HepG2 (cell line): ENCODE data around the gene ZFAND2B. TPM values are rescaled to one million over a fixed set of nuclear protein-coding genes. Genes with fewer than 3 reads are reported as not detected.

Source experiments
- ATF1 ChIP-seq: IDR thresholded peaks from 2 replicates; pipeline ENCODE4 v1.6.1; 2016; ENCODE audit warnings: mild to moderate bottlenecking, control low read depth
- ATF7 ChIP-seq, 2 experiments: fragments of 450-650 bp in 1 of 2; sonication (generic) in 1 of 2; formaldehyde crosslinking in 1 of 2; IDR thresholded peaks; 2 replicates each; pipeline versions ENCODE4 v1.4.0 to v1.6.1; 2016 to 2020; ENCODE audit warnings: antibody characterized with exemption in 1 of 2, mild to moderate bottlenecking in 1 of 2, missing genetic modification reagents in 1 of 2
- ATM ChIP-seq: fragments of 450-650 bp; IDR thresholded peaks from 2 replicates; pipeline ENCODE4 v1.7.1; 2017; ENCODE audit warnings: mild to moderate bottlenecking, borderline replicate concordance
- CC2D1A ChIP-seq: sonication (generic); formaldehyde crosslinking; IDR thresholded peaks from 2 replicates; pipeline ENCODE4 v1.8.1; 2023; ENCODE audit warnings: mild to moderate bottlenecking, missing genetic modification reagents
- HCFC1 ChIP-seq: fragments of 150-350 bp; IDR thresholded peaks from 2 replicates; pipeline ENCODE4 v1.6.1; 2014; ENCODE audit warnings: low read depth, low read length
- HDAC2 ChIP-seq: sonication (generic); formaldehyde crosslinking; IDR thresholded peaks from 2 replicates; pipeline ENCODE4 v1.4.0; 2020; ENCODE audit warnings: missing genetic modification reagents
- IRF2 ChIP-seq: IDR thresholded peaks from 2 replicates; pipeline ENCODE4 v1.6.1; 2018; ENCODE audit warnings: missing genetic modification reagents, missing compliant biosample characterization
- IRX3 ChIP-seq: sonication (generic); formaldehyde crosslinking; IDR thresholded peaks from 2 replicates; pipeline ENCODE4 v1.8.1; 2023; ENCODE audit warnings: mild to moderate bottlenecking, low read depth, missing genetic modification reagents, borderline replicate concordance
- KDM3A ChIP-seq: IDR thresholded peaks from 2 replicates; pipeline ENCODE4 v1.6.1; 2018; ENCODE audit warnings: low read depth, missing compliant biosample characterization
- KMT2B ChIP-seq: IDR thresholded peaks from 2 replicates; pipeline ENCODE4 v1.6.1; 2016; ENCODE audit warnings: missing genetic modification reagents, missing compliant biosample characterization
- NR1H2 ChIP-seq: sonication (generic); formaldehyde crosslinking; IDR thresholded peaks from 2 replicates; pipeline ENCODE4 v1.8.1; 2022; ENCODE audit warnings: low read depth, missing genetic modification reagents, borderline replicate concordance
- PRPF4 ChIP-seq: fragments of 200-400 bp; formaldehyde crosslinking; IDR thresholded peaks from 2 replicates; pipeline ENCODE4 v1.6.1; 2016; ENCODE audit warnings: low read length, low read depth; ENCODE audit not compliant: poor library complexity, severe bottlenecking
- RBM39 ChIP-seq: fragments of 200-400 bp; formaldehyde crosslinking; IDR thresholded peaks from one replicate; pipeline ENCODE4 v1.6.1; 2018; ENCODE audit warnings: antibody characterized with exemption, mild to moderate bottlenecking, low read depth, low read length; ENCODE audit not compliant: poor library complexity, severe bottlenecking
- SAFB2 ChIP-seq: sonication (generic); formaldehyde crosslinking; IDR thresholded peaks from 2 replicates; pipeline ENCODE4 v1.5.1; 2020; ENCODE audit warnings: missing genetic modification reagents, low read depth, mild to moderate bottlenecking, borderline replicate concordance
- SIN3B ChIP-seq: fragments of 150-350 bp; IDR thresholded peaks from 2 replicates; pipeline ENCODE4 v1.6.1; 2014; ENCODE audit warnings: low read length
- TOPORS ChIP-seq: sonication (generic); formaldehyde crosslinking; IDR thresholded peaks from 2 replicates; pipeline ENCODE4 v1.8.0; 2023; ENCODE audit warnings: mild to moderate bottlenecking, missing genetic modification reagents
- ZBTB20 ChIP-seq: sonication (generic); formaldehyde crosslinking; IDR thresholded peaks from 2 replicates; pipeline ENCODE4 v1.8.1; 2023; ENCODE audit warnings: missing genetic modification reagents, low read depth, mild to moderate bottlenecking, borderline replicate concordance
- ZFY ChIP-seq: sonication (generic); formaldehyde crosslinking; IDR thresholded peaks from 2 replicates; pipeline ENCODE4 v1.4.0; 2020; ENCODE audit warnings: missing genetic modification reagents
- ZNF382 ChIP-seq: sonication (generic); formaldehyde crosslinking; IDR thresholded peaks from 2 replicates; pipeline ENCODE4 v1.5.0; 2020; ENCODE audit warnings: missing genetic modification reagents, mild to moderate bottlenecking, borderline replicate concordance
- ZNF383 ChIP-seq: sonication (generic); formaldehyde crosslinking; IDR thresholded peaks from 2 replicates; pipeline ENCODE4 v1.4.0; 2020; ENCODE audit warnings: missing genetic modification reagents, mild to moderate bottlenecking, borderline replicate concordance
- ZNF44 ChIP-seq: sonication (generic); formaldehyde crosslinking; IDR thresholded peaks from 2 replicates; pipeline ENCODE4 v1.5.1; 2020; ENCODE audit warnings: mild to moderate bottlenecking, missing genetic modification reagents
- ZNF441 ChIP-seq: sonication (generic); formaldehyde crosslinking; IDR thresholded peaks from 2 replicates; pipeline ENCODE4 v1.7.0; 2021; ENCODE audit warnings: missing genetic modification reagents, borderline replicate concordance
- ZNF552 ChIP-seq: sonication (generic); formaldehyde crosslinking; IDR thresholded peaks from 2 replicates; pipeline ENCODE4 v1.9.0; 2022; ENCODE audit warnings: missing genetic modification reagents, mild to moderate bottlenecking, borderline replicate concordance
- ZNF7 ChIP-seq: IDR thresholded peaks from 2 replicates; pipeline ENCODE4 v1.6.1; 2016; ENCODE audit warnings: missing biosample characterization, missing genetic modification reagents
- ZNF75D ChIP-seq: sonication (generic); formaldehyde crosslinking; IDR thresholded peaks from 2 replicates; pipeline ENCODE4 v1.8.1; 2023; ENCODE audit warnings: missing genetic modification reagents, mild to moderate bottlenecking, borderline replicate concordance
- ZNF772 ChIP-seq: sonication (generic); formaldehyde crosslinking; IDR thresholded peaks from 2 replicates; pipeline ENCODE4 v1.5.0; 2020; ENCODE audit warnings: mild to moderate bottlenecking, missing genetic modification reagents
- ZNF790 ChIP-seq: sonication (generic); formaldehyde crosslinking; IDR thresholded peaks from 2 replicates; pipeline ENCODE4 v1.8.0; 2022; ENCODE audit warnings: missing genetic modification reagents, mild to moderate bottlenecking, borderline replicate concordance
- polyA plus RNA-seq, 8 experiments: library from polyadenylated mRNA; depleted of rRNA in 3 of 8; stranded (reverse) in 7 of 8; unstranded in 1 of 8; fragments of >200 nt; fragmentation: Illumina TruSeq in 4 of 8; extraction: Trizol in 4 of 8; gene quantifications; 2 replicates each; pipeline versions ENCODE4 v1.2.1 to v1.2.3, GENCODE V29; 2011 to 2016; ENCODE audit warnings: low read depth in 4 of 8, missing spikeins in 1 of 8, mixed read lengths in 1 of 8; ENCODE audit not compliant: insufficient read depth in 1 of 8
- total RNA-seq, 5 experiments: library from RNA; depleted of rRNA; stranded (reverse); fragments of >200 nt; fragmentation: Illumina TruSeq; extraction: Trizol; gene quantifications; 2 replicates each; pipeline ENCODE4 v1.2.3, GENCODE V29; 2016; ENCODE audit warnings: low read depth in 1 of 5
- TF ChIP-seq, protein P1 (sequence below): sonication (generic); formaldehyde crosslinking; IDR thresholded peaks from 2 replicates; pipeline ENCODE4 v1.5.0; 2020; ENCODE audit warnings: missing genetic modification reagents
- TF ChIP-seq, protein P2 (sequence below): sonication (generic); formaldehyde crosslinking; IDR thresholded peaks from 2 replicates; pipeline ENCODE4 v1.8.0; 2022; ENCODE audit warnings: mild to moderate bottlenecking, missing genetic modification reagents; ENCODE audit not compliant: insufficient replicate concordance

Gene ZFAND2B
- total and polyA plus RNA-seq, 2 of the 13 experiments (the other 11 are each of a cell fraction or from before 2014, with no cell fraction given) = 53.3 to 115 TPM

DNA sequence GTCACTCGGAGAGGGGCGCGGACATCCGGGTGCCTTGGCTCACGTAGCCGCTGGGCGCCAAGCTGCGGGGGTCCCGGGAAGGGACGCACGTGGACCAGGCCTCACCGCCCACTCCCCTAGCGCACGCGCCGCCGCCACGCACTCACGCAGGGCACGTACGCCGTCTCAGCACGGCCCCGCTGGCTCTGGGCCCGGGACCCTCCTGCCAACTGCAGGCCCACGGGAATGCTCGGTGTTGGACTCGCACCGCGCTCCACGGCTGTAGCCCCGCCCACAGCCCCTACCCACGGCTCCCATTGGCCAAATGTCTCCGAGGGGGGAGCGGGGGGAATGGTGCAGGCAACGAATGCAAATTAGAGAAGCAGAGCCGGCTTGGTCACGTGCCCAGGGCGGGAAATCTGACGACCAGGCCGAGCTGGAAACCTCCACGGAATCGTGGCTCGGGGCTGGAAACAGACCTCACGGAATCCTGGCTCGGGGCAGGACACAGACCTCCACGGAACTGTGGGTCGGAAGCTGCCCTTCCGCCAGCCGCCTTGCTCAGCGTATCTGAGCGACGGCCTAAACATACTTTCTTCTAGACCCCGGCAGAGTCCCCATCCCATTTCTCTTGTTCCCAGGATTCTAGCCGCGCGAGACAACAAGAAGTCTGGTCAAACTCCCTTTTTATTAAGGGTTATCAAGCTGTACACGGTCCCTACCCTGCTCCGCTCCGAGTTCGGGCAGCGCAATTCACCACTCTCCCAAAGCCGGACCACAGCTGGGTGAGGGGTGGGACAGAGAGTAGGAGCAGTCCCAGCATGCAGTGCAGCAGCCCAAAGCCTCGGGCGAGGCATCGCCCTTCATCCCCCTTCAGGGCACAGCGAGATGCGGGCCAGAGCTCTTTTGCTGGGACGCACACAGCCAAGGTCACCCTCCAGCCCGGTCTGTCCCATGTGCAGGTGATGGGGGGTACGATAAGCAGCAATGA is 12.4 kb downstream of the ZFAND2B start, which contains the start of gene ABCB6 (continued):
- TF ChIP-seq IRF2 (CRISPR knock-in tag) (peak; percentile 96), ZNF441 (CRISPR knock-in tag) (no peak), HCFC1 (no peak; the same call in 1 of the 2 replicates), ZNF44 (CRISPR knock-in tag) (peak; percentile 77; the same call in 1 of the 2 replicates), SIN3B (peak; percentile 88), NR1H2 (CRISPR knock-in tag) (0 out of 2 replicates have a peak, but pooled peaks have one; percentile 33), KMT2B (peak; percentile 87), ZBTB20 (CRISPR knock-in tag) (peak; percentile 92), ZNF772 (CRISPR knock-in tag) (peak; percentile 97; the same call in 1 of the 2 replicates), ATF7 (IDR thresholded peaks at IDR 0.05) (no peak), ATF7 (CRISPR knock-in tag; IDR thresholded peaks at IDR 0.05) (no peak), KDM3A (CRISPR knock-in tag) (peak; percentile 95), ZNF790 (CRISPR knock-in tag) (peak; percentile 96; the same call in 1 of the 2 replicates), CC2D1A (CRISPR knock-in tag) (0 out of 2 replicates have a peak, but pooled peaks have one; percentile 52), ZNF382 (no peak), ZNF75D (CRISPR knock-in tag) (no peak), ZFY (CRISPR knock-in tag) (peak; percentile 98), PRPF4 (no peak), RBM39 (no peak), ZNF383 (CRISPR knock-in tag) (no peak), ZNF552 (peak; percentile 51; the same call in 1 of the 2 replicates), HDAC2 (CRISPR knock-in tag) (peak; percentile 91), SAFB2 (peak; percentile 100), ATF1 (CRISPR knock-in tag) (no peak), ATM (no peak), IRX3 (peak; percentile 94), ZNF7 (peak; percentile 36; the same call in 1 of the 2 replicates), TOPORS (CRISPR knock-in tag) (peak; percentile 95)
- TF ChIP-seq, protein P1, sequence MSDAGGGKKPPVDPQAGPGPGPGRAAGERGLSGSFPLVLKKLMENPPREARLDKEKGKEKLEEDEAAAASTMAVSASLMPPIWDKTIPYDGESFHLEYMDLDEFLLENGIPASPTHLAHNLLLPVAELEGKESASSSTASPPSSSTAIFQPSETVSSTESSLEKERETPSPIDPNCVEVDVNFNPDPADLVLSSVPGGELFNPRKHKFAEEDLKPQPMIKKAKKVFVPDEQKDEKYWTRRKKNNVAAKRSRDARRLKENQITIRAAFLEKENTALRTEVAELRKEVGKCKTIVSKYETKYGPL (CRISPR knock-in tag) = peak; percentile 73; the same call in 1 of the 2 replicates
- TF ChIP-seq, protein P2, sequence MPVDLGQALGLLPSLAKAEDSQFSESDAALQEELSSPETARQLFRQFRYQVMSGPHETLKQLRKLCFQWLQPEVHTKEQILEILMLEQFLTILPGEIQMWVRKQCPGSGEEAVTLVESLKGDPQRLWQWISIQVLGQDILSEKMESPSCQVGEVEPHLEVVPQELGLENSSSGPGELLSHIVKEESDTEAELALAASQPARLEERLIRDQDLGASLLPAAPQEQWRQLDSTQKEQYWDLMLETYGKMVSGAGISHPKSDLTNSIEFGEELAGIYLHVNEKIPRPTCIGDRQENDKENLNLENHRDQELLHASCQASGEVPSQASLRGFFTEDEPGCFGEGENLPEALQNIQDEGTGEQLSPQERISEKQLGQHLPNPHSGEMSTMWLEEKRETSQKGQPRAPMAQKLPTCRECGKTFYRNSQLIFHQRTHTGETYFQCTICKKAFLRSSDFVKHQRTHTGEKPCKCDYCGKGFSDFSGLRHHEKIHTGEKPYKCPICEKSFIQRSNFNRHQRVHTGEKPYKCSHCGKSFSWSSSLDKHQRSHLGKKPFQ (CRISPR knock-in tag) = peak; percentile 93
